GM03348 (cell line): ENCODE measurements around the gene EFS.
A peak's percentile ranks its signal among the peaks of the same experiment; 100 is the strongest.

Experiments used
- DNase-seq: peaks from one replicate; pipeline ENCODE4 v3.0.0; 2012; ENCODE audit warnings: low spot score

Gene EFS

GRCh38 chr14:23379366-23380196 lies 14.6 kb upstream of the EFS start:
- peak; percentile 83 for DNase-seq

- no peak for DNase-seq
Measured at GRCh38 chr14:23378612-23379220, 13.7 kb upstream of the EFS start.

- DNase-seq: no peak
Measured at GRCh38 chr14:23377573-23378563, 12.9 kb upstream of the EFS start.

GRCh38 chr14:23377198-23377550 lies 12.2 kb upstream of the EFS start:
- no peak for DNase-seq

- no peak for DNase-seq
Measured at GRCh38 chr14:23376482-23377197, 11.7 kb upstream of the EFS start, which contains the start of gene CMTM5. TSS of gene CMTM5 (plus strand) at chr14:23377046. CDS start at chr14:23377252, 206 bp downstream.

GRCh38 chr14:23375527-23376251 lies 10.7 kb upstream of the EFS start:
- no peak for DNase-seq

- DNase-seq: no peak
Measured at GRCh38 chr14:23373041-23373440, 8.1 kb upstream of the EFS start.

- no peak for DNase-seq
Measured at GRCh38 chr14:23372509-23372908, 7.5 kb upstream of the EFS start, which contains the start of gene IL25. TSS of gene IL25 (plus strand) at chr14:23372809.

GRCh38 chr14:23371865-23372264 lies 6.9 kb upstream of the EFS start:
- no peak for DNase-seq

- no peak for DNase-seq
Measured at GRCh38 chr14:23370221-23370620, 5.2 kb upstream of the EFS start.

- DNase-seq: peak; percentile 79
Measured at GRCh38 chr14:23366426-23366921, 1.5 kb upstream of the EFS start.

GRCh38 chr14:23365732-23366425 lies 907 bp upstream of the EFS start:
- DNase-seq: peak; percentile 50

GRCh38 chr14:23364164-23365035 lies 572 bp downstream of the EFS start:
- DNase-seq: peak; percentile 43

GRCh38 chr14:23362200-23362599 lies 2.8 kb downstream of the EFS start:
- DNase-seq: no peak

GRCh38 chr14:23361763-23362162 lies 3.2 kb downstream of the EFS start:
- DNase-seq: no peak

- no peak for DNase-seq
Measured at GRCh38 chr14:23361320-23361719, 3.7 kb downstream of the EFS start.

- no peak for DNase-seq
Measured at GRCh38 chr14:23360496-23360895, 4.5 kb downstream of the EFS start.

- no peak for DNase-seq
Measured at GRCh38 chr14:23359722-23360447, 5.1 kb downstream of the EFS start.
